ENCODE measurements around the gene SPINDOC. TPM values are rescaled to one million over a fixed set of nuclear protein-coding genes. Genes with fewer than 3 reads are reported as not detected.
A peak's percentile ranks its signal among the peaks of the same experiment; 100 is the strongest.

The SPINDOC gene
- total RNA-seq, 1 experiment from 2014 or later = 17.1 TPM

DNA sequence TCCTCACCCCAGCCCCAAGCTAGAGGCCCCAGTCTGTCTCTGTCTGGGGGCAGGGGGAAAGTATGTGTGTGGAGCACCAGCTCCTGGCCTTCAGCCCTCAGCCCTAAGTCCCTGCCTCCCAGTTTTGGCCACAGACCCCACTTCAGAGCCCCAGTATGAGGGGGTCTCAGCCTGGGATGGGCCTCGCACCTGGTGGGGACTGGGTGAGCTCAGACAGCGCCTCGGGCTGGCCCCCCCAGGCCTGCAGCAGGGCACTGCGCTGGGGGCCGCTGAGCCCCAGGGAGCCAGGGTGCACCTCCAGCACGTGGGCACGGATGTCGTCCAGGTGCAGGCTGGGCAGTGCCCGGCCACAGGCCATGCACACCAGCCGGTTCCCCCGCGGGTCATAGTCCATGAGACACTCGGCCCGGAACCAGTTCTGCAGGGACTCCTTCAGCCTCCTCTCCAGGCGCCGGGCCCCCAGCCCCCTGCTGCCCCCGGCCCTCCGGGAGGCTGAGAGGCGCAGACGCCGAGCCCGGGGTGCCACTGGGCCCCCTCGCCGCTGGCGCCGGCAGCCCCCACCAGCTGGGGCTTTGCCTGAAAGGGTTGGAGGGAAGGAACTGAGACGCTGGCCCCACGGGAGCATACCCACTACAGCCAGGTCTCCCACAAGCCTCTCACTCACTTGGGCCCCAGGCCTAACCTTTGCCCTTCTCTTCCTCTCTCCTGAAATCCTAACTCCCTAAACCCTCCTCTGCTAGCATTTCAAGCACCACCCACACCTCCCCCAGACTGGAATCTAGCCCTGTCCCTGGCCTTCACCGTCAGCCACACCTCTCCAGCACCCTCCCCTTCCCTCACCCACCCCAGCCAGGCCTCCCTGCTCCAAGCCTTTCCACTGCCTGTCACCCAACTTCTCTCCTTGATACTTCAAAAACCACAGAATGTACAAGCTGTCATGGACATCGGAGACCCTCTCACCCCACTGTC lies 48.3 kb upstream of the SPINDOC start:
- no TSS peak for BruUV-seq (replicated peaks)
- Mint-ChIP-seq H3K4me3 (ENCODE audit: unreplicated experiment) (no peak overlapping the region), H3K27me3 (ENCODE audit: insufficient read depth, unreplicated experiment) (no peaks in the 10 kb centered on the region), H3K27ac (ENCODE audit: low read depth, unreplicated experiment) (peak overlapping the region; percentile 54), H3K4me1 (ENCODE audit: insufficient read depth, unreplicated experiment) (peaks cover 12% of the 10 kb centered on the region), H3K9me3 (ENCODE audit: unreplicated experiment) (no peaks in the 10 kb centered on the region), H3K36me3 (ENCODE audit: insufficient read depth, unreplicated experiment) (peaks cover 20% of the 10 kb centered on the region)
- intact Hi-C loops (cut with micrococcal nuclease) = no loop called here
- DNase-seq (ENCODE audit: unreplicated experiment) = no peak
- POLR2A ChIA-PET = no interaction called here
- CTCF ChIA-PET = interaction anchor here (3.7 kb wide), 1 partner anchor 26 kb away, joined by 15 read pairs; no protein-coding TSS in a partner anchor
- TF ChIP-seq CTCF (IDR thresholded peaks at IDR 0.05; ENCODE audit: unreplicated experiment) = no peak

- intact Hi-C loops (cut with micrococcal nuclease) = loop anchor here (2.0 kb wide), 1 partner anchor 49 kb away; no protein-coding TSS in a partner anchor
Measured at GRCh38 chr11:63765688-63766241, 47.5 kb upstream of the SPINDOC start.

DNA sequence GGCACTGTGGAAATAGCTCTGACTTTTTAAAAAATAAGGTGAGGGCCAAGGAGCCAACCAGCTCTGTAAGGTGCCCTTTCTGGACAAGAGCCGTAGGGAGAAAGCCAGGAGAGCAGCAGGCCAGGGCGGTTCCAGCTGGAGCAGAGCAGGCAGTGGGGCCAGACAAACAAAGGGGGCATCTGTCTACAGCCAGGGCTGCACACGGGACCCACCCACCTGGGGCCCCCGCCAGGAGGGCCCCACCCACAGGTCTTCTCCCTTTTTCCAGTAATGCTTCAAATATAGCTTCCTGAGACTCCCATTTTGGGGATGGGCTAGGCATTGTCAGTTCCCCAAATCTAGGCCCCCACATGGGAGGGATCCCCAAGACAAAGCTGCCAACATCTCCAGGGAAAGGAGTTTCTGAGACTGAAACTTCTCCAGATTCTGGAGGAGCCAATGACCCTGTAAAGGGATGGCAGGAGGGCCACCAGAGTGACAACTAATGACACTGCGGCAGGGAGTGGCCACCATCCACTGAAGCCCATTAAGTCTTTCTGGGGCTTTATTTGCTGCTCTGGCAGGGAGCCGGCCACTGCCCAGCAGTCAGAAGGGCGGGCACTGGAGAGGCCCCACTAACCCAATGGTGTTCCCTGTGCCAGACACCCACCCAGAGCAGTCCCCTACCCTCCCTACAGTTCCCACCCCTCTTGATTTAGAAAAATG lies 46.6 kb upstream of the SPINDOC start:
- ChIA-PET POLR2A (interaction anchor here (0.5 to 2.2 kb wide), 4 partner anchors 17 to 538 kb away, joined by 3 to 6 read pairs (median 3); no protein-coding TSS in a partner anchor), CTCF (interaction anchor here (0.6 to 3.8 kb wide), 11 partner anchors 12 to 179 kb away, joined by 3 to 36 read pairs (median 4); partner anchors contain the start of gene MARK2)
- intact Hi-C loops (cut with micrococcal nuclease) = loop anchor here (1.0 to 2.0 kb wide), 2 partner anchors 48 to 387 kb away; no protein-coding TSS in a partner anchor
- peaks cover 12% of the 10 kb centered on the region for H3K4me1 Mint-ChIP-seq (ENCODE audit: insufficient read depth, unreplicated experiment)
- no peak for TF ChIP-seq CTCF (IDR thresholded peaks at IDR 0.05; ENCODE audit: unreplicated experiment)
- peak overlapping the region; percentile 97 for H3K4me3 Mint-ChIP-seq (ENCODE audit: unreplicated experiment)
- peaks cover 7% of the 10 kb centered on the region for H3K36me3 Mint-ChIP-seq (ENCODE audit: insufficient read depth, unreplicated experiment)
- H3K9me3 Mint-ChIP-seq (ENCODE audit: unreplicated experiment) = no peaks in the 10 kb centered on the region
- BruUV-seq (replicated peaks) = no TSS peak
- peak overlapping the region; percentile 68 for H3K27ac Mint-ChIP-seq (ENCODE audit: low read depth, unreplicated experiment)
- no peak for DNase-seq (ENCODE audit: unreplicated experiment)
- no peaks in the 10 kb centered on the region for H3K27me3 Mint-ChIP-seq (ENCODE audit: insufficient read depth, unreplicated experiment)

More at GRCh38 chr11:63765688-63766241, 47.5 kb upstream of the SPINDOC start:
- no peaks in the 10 kb centered on the region for H3K9me3 Mint-ChIP-seq (ENCODE audit: unreplicated experiment)
- H3K27me3 Mint-ChIP-seq (ENCODE audit: insufficient read depth, unreplicated experiment) = no peaks in the 10 kb centered on the region
- no peak for DNase-seq (ENCODE audit: unreplicated experiment)
- H3K36me3 Mint-ChIP-seq (ENCODE audit: insufficient read depth, unreplicated experiment) = peaks cover 15% of the 10 kb centered on the region
- no peak for TF ChIP-seq CTCF (IDR thresholded peaks at IDR 0.05; ENCODE audit: unreplicated experiment)
- H3K27ac Mint-ChIP-seq (ENCODE audit: low read depth, unreplicated experiment) = peak overlapping the region; percentile 54
- H3K4me1 Mint-ChIP-seq (ENCODE audit: insufficient read depth, unreplicated experiment) = peaks cover 12% of the 10 kb centered on the region
- no peak overlapping the region for H3K4me3 Mint-ChIP-seq (ENCODE audit: unreplicated experiment)
- ChIA-PET POLR2A (interaction anchor here (0.7 kb wide), 1 partner anchor 539 kb away, joined by 3 read pairs; no protein-coding TSS in a partner anchor), CTCF (interaction anchor here (0.6 to 3.8 kb wide), 6 partner anchors 27 to 180 kb away, joined by 3 to 36 read pairs (median 10); partner anchors contain the start of gene MARK2)
- no TSS peak for BruUV-seq (replicated peaks)
